Stomach (tissue), 4 donors: ENCODE data around the gene HOXD10.

Experiments used
- EP300 ChIP-seq: sonication (generic); formaldehyde crosslinking; IDR thresholded peaks from one replicate; pipeline ENCODE4 v1.6.1; 2017; ENCODE audit warnings: antibody characterized with exemption
- POLR2A ChIP-seq, 4 donors: fragments of 450-650 bp; IDR thresholded peaks; one replicate each; pipeline ENCODE4 v1.6.1; 2016; ENCODE audit warnings: antibody characterized with exemption in 4 of 4, control low read depth in 2 of 4, mild to moderate bottlenecking in 1 of 4, moderate library complexity in 1 of 4
- POLR2AphosphoS5 ChIP-seq, 3 donors: sonication (generic); formaldehyde crosslinking; IDR thresholded peaks; one replicate each; pipeline ENCODE4 v1.6.1; 2016; ENCODE audit warnings: antibody characterized with exemption in 3 of 3
- TF ChIP-seq, protein P1 (sequence below), 7 experiments: fragments of 450-650 bp in 4 of 7; fragments of 200-600 bp in 3 of 7; sonication (generic) in 3 of 7; IDR thresholded peaks; one replicate each; pipeline ENCODE4 v1.5.1; 2016 to 2019; ENCODE audit warnings: antibody characterized with exemption in 7 of 7, control low read depth in 2 of 7, mild to moderate bottlenecking in 1 of 7

DNA sequence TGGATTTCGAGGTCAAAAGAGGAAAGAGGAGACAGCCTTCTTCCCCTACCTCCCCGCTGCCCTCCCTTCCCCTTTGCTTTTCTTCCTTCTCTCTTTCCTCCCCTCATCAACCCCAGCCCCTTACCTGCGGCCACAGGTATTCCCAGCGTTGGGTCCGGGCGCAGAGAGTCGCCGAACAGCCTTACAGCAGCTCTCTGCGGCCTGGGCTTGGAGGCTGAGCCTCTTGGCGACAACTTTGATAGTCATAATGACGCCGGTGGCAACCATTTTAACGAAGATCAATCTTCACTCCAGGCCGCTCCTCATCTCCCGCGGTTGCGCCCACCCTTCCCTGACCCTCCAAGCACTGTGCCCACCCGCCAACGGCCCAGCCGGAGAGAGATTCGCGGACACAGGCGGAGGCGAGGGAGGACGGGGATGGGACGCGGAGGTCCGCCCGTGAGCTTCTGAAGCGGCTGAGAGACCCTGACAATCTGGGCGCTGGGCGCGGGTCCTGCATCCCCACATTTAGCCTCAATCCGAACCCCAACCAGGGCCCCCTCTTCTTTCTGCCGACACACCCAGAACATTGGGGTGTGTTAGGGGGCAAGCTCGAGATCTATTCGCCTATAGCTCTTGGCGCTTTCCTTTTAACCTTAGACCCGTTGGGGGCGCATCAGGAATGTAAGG lies 31.3 kb upstream of the HOXD10 start:
- TF ChIP-seq, protein P1, sequence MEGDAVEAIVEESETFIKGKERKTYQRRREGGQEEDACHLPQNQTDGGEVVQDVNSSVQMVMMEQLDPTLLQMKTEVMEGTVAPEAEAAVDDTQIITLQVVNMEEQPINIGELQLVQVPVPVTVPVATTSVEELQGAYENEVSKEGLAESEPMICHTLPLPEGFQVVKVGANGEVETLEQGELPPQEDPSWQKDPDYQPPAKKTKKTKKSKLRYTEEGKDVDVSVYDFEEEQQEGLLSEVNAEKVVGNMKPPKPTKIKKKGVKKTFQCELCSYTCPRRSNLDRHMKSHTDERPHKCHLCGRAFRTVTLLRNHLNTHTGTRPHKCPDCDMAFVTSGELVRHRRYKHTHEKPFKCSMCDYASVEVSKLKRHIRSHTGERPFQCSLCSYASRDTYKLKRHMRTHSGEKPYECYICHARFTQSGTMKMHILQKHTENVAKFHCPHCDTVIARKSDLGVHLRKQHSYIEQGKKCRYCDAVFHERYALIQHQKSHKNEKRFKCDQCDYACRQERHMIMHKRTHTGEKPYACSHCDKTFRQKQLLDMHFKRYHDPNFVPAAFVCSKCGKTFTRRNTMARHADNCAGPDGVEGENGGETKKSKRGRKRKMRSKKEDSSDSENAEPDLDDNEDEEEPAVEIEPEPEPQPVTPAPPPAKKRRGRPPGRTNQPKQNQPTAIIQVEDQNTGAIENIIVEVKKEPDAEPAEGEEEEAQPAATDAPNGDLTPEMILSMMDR (IDR thresholded peaks at IDR 0.05), result no peak
- TF ChIP-seq POLR2A (IDR thresholded peaks at IDR 0.05) (no peak), EP300 (no peak), POLR2AphosphoS5 (IDR thresholded peaks at IDR 0.05) (no peak)
